Ishikawa (cell line): ENCODE data around the gene TCF7L2.

ENCODE experiments used
- CEBPB ChIP-seq: IDR thresholded peaks from 2 replicates; pipeline ENCODE4 v1.6.1; 2012
- CREB1 ChIP-seq: IDR thresholded peaks from 2 replicates; pipeline ENCODE4 v1.6.1; 2012; ENCODE audit warnings: low read depth
- EGR1 ChIP-seq: IDR thresholded peaks from 2 replicates; pipeline ENCODE4 v1.6.1; 2012
- EP300 ChIP-seq: IDR thresholded peaks from 2 replicates; pipeline ENCODE4 v1.6.1; 2012; ENCODE audit warnings: borderline replicate concordance
- FOXM1 ChIP-seq: IDR thresholded peaks from 2 replicates; pipeline ENCODE4 v1.6.1; 2012; ENCODE audit warnings: low read depth, borderline replicate concordance
- NFIC ChIP-seq: IDR thresholded peaks from 2 replicates; pipeline ENCODE4 v1.6.1; 2012
- RAD21 ChIP-seq: IDR thresholded peaks from 2 replicates; pipeline ENCODE4 v1.6.1; 2012; ENCODE audit warnings: low read depth
- TAF1 ChIP-seq: IDR thresholded peaks from 2 replicates; pipeline ENCODE4 v1.6.1; 2012; ENCODE audit warnings: low read depth, mild to moderate bottlenecking
- TCF12 ChIP-seq: IDR thresholded peaks from 2 replicates; pipeline ENCODE4 v1.6.1; 2012; ENCODE audit warnings: low read depth
- TEAD4 ChIP-seq: IDR thresholded peaks from 2 replicates; pipeline ENCODE4 v1.6.1; 2012
- YY1 ChIP-seq: IDR thresholded peaks from 2 replicates; pipeline ENCODE4 v1.6.1; 2012; ENCODE audit warnings: low read depth
- ZBTB7A ChIP-seq: IDR thresholded peaks from 2 replicates; pipeline ENCODE4 v1.6.1; 2012; ENCODE audit warnings: low read depth
- TF ChIP-seq, protein P1 (sequence below): IDR thresholded peaks from 2 replicates; pipeline ENCODE4 v1.6.1; 2012
- TF ChIP-seq, protein P2 (sequence below): IDR thresholded peaks from 2 replicates; pipeline ENCODE4 v1.6.1; 2012; ENCODE audit warnings: low read depth, mild to moderate bottlenecking
- TF ChIP-seq, protein P3 (sequence below): IDR thresholded peaks from 2 replicates; pipeline ENCODE4 v1.6.1; 2012

Gene TCF7L2

DNA sequence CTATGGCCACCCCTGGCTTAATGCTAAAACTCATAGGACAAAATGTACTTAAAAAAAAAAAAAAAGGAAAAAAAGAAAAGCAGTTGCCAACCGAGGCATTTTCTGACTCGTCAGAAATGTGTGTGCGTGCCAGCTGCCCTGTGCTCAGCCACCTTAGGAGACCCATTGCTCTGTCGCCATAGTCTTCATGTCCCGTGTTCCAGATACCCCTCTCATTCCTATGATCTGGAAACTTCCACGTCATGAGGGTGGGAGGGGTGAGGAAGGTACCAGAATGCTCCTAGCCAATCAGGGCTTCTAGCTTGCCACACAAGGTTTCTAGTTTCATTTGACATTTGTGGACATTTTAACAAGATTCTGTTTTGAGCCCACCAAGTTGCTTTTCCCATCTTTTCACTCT is 212.9 kb downstream of the TCF7L2 start:
- TF ChIP-seq EGR1 (no peak), TCF12 (no peak), EP300 (no peak), TAF1 (no peak), ZBTB7A (no peak), NFIC (no peak), YY1 (no peak), RAD21 (no peak), FOXM1 (no peak), TEAD4 (no peak), CREB1 (no peak), CEBPB (no peak)
- TF ChIP-seq, protein P1, sequence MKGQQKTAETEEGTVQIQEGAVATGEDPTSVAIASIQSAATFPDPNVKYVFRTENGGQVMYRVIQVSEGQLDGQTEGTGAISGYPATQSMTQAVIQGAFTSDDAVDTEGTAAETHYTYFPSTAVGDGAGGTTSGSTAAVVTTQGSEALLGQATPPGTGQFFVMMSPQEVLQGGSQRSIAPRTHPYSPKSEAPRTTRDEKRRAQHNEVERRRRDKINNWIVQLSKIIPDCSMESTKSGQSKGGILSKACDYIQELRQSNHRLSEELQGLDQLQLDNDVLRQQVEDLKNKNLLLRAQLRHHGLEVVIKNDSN = no peak
- TF ChIP-seq, protein P2, sequence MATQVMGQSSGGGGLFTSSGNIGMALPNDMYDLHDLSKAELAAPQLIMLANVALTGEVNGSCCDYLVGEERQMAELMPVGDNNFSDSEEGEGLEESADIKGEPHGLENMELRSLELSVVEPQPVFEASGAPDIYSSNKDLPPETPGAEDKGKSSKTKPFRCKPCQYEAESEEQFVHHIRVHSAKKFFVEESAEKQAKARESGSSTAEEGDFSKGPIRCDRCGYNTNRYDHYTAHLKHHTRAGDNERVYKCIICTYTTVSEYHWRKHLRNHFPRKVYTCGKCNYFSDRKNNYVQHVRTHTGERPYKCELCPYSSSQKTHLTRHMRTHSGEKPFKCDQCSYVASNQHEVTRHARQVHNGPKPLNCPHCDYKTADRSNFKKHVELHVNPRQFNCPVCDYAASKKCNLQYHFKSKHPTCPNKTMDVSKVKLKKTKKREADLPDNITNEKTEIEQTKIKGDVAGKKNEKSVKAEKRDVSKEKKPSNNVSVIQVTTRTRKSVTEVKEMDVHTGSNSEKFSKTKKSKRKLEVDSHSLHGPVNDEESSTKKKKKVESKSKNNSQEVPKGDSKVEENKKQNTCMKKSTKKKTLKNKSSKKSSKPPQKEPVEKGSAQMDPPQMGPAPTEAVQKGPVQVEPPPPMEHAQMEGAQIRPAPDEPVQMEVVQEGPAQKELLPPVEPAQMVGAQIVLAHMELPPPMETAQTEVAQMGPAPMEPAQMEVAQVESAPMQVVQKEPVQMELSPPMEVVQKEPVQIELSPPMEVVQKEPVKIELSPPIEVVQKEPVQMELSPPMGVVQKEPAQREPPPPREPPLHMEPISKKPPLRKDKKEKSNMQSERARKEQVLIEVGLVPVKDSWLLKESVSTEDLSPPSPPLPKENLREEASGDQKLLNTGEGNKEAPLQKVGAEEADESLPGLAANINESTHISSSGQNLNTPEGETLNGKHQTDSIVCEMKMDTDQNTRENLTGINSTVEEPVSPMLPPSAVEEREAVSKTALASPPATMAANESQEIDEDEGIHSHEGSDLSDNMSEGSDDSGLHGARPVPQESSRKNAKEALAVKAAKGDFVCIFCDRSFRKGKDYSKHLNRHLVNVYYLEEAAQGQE = no peak
- TF ChIP-seq, protein P3, sequence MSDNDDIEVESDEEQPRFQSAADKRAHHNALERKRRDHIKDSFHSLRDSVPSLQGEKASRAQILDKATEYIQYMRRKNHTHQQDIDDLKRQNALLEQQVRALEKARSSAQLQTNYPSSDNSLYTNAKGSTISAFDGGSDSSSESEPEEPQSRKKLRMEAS = no peak

DNA sequence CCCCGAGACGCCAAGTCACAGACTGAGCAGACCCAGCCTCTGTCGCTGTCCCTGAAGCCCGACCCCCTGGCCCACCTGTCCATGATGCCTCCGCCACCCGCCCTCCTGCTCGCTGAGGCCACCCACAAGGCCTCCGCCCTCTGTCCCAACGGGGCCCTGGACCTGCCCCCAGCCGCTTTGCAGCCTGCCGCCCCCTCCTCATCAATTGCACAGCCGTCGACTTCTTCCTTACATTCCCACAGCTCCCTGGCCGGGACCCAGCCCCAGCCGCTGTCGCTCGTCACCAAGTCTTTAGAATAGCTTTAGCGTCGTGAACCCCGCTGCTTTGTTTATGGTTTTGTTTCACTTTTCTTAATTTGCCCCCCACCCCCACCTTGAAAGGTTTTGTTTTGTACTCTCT is 215.6 kb downstream of the TCF7L2 start:
- TF ChIP-seq EP300 (no peak), ZBTB7A (no peak), NFIC (no peak), TAF1 (no peak), YY1 (no peak), TCF12 (no peak), RAD21 (no peak)
- TF ChIP-seq, protein P2 = no peak

DNA sequence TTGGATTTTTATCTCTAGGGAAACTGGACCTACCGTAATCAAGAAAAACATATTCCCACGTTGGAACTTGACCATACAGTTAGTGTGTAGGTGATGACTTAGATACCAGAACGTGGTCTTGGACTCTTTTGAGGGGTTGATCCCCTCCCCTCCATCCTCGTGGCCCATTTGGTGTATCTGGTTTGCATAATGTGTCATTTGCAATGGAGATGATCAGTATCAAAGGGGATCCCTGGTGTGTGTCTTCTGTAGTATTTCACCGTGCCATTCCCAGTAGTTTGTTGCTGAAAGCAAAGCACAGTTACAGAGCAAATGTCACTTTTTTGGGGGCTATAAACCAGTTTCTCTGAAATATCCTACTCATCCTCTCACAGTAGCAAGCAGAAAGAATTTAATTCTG is 217.7 kb downstream of the TCF7L2 start:
- TF ChIP-seq RAD21 (no peak), EGR1 (no peak), TAF1 (no peak), YY1 (no peak), EP300 (no peak)

DNA sequence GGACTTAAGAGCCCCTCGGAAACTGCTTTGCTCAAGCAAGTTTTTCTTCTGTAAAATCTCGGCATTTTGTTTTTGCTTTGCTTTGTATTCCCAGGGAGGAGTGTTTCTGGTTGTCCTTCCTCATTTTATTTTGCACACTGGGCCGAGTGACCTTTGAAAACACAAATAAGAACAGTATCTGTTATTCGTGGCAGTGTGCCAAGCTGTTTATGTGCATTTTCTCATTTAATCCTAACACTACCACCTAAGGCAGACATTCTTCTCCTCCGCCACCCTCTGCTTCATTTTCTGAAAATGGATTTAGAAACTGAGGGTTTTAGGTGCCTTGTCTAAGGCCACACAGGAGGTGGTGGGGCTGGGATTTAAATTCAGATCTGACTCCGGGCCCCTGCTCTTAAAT is 218.5 kb downstream of the TCF7L2 start:
- TF ChIP-seq TAF1 (no peak), YY1 (no peak), ZBTB7A (no peak), TCF12 (no peak), TEAD4 (no peak), CEBPB (no peak), EP300 (no peak), CREB1 (no peak), FOXM1 (no peak)
- TF ChIP-seq, protein P3 = no peak
- TF ChIP-seq, protein P1 = no peak
- TF ChIP-seq, protein P2 = no peak

DNA sequence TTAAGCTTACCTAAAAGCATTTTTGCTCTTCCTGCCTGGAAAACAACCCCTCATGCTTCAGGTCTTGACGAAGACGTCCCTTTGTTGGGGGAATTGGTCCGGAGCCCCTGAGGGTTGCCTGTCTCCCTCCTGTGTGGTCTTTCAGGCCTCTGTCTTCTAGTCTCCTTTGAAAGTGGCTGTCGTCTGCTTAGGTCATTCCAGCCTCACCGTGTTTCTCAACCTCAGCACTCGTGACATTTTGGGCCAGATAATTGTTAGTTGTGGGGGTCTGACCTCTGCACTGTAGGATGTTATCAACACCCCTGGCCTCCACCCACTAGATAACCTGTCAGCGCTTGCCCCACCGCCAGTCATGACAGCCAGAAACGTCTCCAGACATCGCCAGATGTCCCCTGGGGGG is 219.1 kb downstream of the TCF7L2 start:
- TF ChIP-seq EP300 (no peak), EGR1 (no peak), CEBPB (no peak)
- TF ChIP-seq, protein P3 = no peak
- TF ChIP-seq, protein P2 = no peak
